Skeletal muscle satellite cell (primary cell): Measurements from ENCODE around the gene ARHGAP25.

Source experiments
- H3K27me3 ChIP-seq: 2 replicates; pipeline ENCODE4 v1.7.0; 2013; ENCODE audit warnings: low read length; ENCODE audit not compliant: control insufficient read depth, insufficient read depth
- H3K36me3 ChIP-seq: 2 replicates; pipeline ENCODE4 v1.7.0; 2013; ENCODE audit warnings: mild to moderate bottlenecking, control low read depth, low read length; ENCODE audit not compliant: insufficient read depth
- H3K4me1 ChIP-seq: 2 replicates; pipeline ENCODE4 v1.7.0; 2013; ENCODE audit warnings: low read length; ENCODE audit not compliant: control insufficient read depth, insufficient read depth
- H3K4me2 ChIP-seq: 2 replicates; pipeline ENCODE4 v1.7.0; 2013; ENCODE audit warnings: mild to moderate bottlenecking, low read length
- H3K4me3 ChIP-seq: 2 replicates; pipeline ENCODE4 v1.7.0; 2013; ENCODE audit warnings: low read length
- H3K9ac ChIP-seq: 2 replicates; pipeline ENCODE4 v1.7.0; 2013; ENCODE audit warnings: mild to moderate bottlenecking, low read depth, low read length, moderate library complexity
- H3K9me3 ChIP-seq: replicated peaks from 2 replicates; pipeline ENCODE4 v1.7.0; 2013; ENCODE audit warnings: mild to moderate bottlenecking, control low read depth, low read length

Gene ARHGAP25

DNA sequence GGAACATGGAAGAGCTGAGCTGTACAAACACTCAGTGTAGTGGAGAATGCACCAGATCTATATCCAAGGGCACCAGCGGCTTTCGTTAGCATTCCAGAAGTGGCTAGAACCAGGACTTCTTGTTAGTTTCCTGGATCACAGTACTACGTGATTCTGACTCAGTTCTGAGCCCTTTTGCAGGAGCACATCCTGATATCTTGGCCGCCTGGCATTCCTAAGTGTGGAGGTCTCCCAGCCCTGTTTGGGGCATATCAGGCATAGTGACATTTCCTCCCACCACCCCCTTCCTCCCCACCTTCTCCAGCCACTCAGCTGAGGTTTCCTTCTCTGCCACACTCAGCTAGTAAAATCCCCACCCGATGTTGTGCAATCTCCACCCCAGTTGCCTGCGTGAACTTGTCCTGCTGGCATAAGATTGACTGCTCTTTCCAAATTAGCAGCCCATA is 73.2 kb downstream of the ARHGAP25 start:
- no peak overlapping the region for H3K9ac ChIP-seq
- peak overlapping the region; percentile 19 for H3K4me2 ChIP-seq
- no peaks in the 10 kb centered on the region for H3K36me3 ChIP-seq
- H3K4me3 ChIP-seq = no peak overlapping the region
- H3K27me3 ChIP-seq = peaks cover 20% of the 10 kb centered on the region
- peaks cover 33% of the 10 kb centered on the region for H3K4me1 ChIP-seq
- no peaks in the 10 kb centered on the region for H3K9me3 ChIP-seq

- peaks cover 33% of the 10 kb centered on the region for H3K4me1 ChIP-seq
- H3K36me3 ChIP-seq = no peaks in the 10 kb centered on the region
- H3K9me3 ChIP-seq = no peaks in the 10 kb centered on the region
- peaks cover 3% of the 10 kb centered on the region for H3K27me3 ChIP-seq
- H3K4me2 ChIP-seq = no peak overlapping the region
- H3K4me3 ChIP-seq = no peak overlapping the region
- no peak overlapping the region for H3K9ac ChIP-seq
These were observed 75.0 kb downstream of the ARHGAP25 start for GRCh38 chr2:68809324-68810240.

GRCh38 chr2:68811364-68811763 is 76.8 kb downstream of the ARHGAP25 start:
- no peaks in the 10 kb centered on the region for H3K36me3 ChIP-seq
- no peaks in the 10 kb centered on the region for H3K9me3 ChIP-seq
- H3K27me3 ChIP-seq = no peaks in the 10 kb centered on the region
- H3K4me1 ChIP-seq = peaks cover 29% of the 10 kb centered on the region
- peak overlapping the region; percentile 8 for H3K4me2 ChIP-seq
- H3K9ac ChIP-seq = no peak overlapping the region
- H3K4me3 ChIP-seq = no peak overlapping the region

GRCh38 chr2:68812251-68812650 is 77.6 kb downstream of the ARHGAP25 start:
- H3K9me3 ChIP-seq = no peaks in the 10 kb centered on the region
- peaks cover 20% of the 10 kb centered on the region for H3K4me1 ChIP-seq
- no peaks in the 10 kb centered on the region for H3K27me3 ChIP-seq
- no peak overlapping the region for H3K4me2 ChIP-seq
- H3K9ac ChIP-seq = no peak overlapping the region
- H3K36me3 ChIP-seq = no peaks in the 10 kb centered on the region
- H3K4me3 ChIP-seq = no peak overlapping the region

- Histone ChIP-seq H3K4me3 (no peak overlapping the region), H3K9me3 (no peaks in the 10 kb centered on the region), H3K9ac (no peak overlapping the region), H3K4me1 (peaks cover 10% of the 10 kb centered on the region), H3K27me3 (no peaks in the 10 kb centered on the region), H3K36me3 (no peaks in the 10 kb centered on the region), H3K4me2 (no peak overlapping the region)
These were observed 79.0 kb downstream of the ARHGAP25 start for GRCh38 chr2:68813596-68813995.

DNA sequence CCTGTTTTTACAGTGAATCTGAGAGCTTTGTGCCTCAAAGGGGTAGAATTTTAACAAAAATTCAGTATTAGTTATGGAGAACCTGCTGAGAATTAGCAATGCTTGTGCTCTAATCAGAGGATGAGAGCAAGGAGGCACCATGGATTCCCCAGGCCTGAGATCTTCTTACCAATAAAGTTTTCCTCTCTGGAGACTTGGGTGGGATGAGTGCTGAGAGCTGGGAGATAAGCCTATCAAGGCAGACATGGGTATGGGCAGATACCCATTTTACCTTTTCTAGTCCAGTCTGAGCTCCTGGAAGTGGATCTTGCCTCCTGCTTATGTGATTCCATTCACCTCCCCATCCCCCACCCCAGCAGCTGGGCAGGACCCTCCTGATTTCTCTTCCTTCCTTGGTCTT is 82.7 kb downstream of the ARHGAP25 start:
- Histone ChIP-seq H3K4me3 (no peak overlapping the region), H3K4me2 (no peak overlapping the region), H3K27me3 (no peaks in the 10 kb centered on the region), H3K4me1 (no peaks in the 10 kb centered on the region), H3K36me3 (no peaks in the 10 kb centered on the region), H3K9me3 (no peaks in the 10 kb centered on the region), H3K9ac (no peak overlapping the region)

- Histone ChIP-seq H3K4me1 (peaks cover 6% of the 10 kb centered on the region), H3K9me3 (no peaks in the 10 kb centered on the region), H3K27me3 (no peaks in the 10 kb centered on the region), H3K9ac (no peak overlapping the region), H3K36me3 (no peaks in the 10 kb centered on the region), H3K4me3 (no peak overlapping the region), H3K4me2 (no peak overlapping the region)
These were observed 84.9 kb downstream of the ARHGAP25 start for GRCh38 chr2:68819556-68819955.

DNA sequence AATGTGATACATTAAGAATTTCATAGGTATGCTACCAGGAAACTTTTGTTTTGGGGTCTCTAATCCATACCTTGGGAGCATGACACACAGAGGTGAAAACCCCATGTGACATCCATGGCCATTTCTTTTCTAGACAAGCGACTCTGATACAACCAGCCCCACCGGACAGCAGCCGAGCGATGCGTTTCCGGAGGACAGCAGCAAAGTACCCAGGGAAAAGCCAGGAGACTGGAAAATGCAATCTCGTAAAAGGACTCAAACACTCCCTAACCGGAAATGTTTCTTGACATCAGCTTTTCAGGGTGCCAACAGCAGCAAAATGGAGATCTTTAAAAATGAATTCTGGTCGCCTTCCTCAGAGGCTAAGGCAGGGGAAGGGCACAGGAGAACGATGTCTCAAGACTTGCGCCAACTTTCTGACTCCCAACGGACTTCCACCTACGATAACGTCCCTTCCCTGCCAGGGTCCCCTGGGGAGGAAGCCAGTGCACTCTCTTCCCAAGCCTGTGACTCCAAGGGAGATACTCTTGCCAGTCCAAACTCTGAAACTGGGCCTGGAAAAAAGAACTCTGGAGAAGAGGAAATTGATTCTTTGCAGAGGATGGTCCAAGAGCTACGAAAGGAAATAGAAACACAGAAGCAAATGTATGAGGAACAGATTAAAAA is 87.7 kb downstream of the ARHGAP25 start:
- no peaks in the 10 kb centered on the region for H3K36me3 ChIP-seq
- no peaks in the 10 kb centered on the region for H3K27me3 ChIP-seq
- H3K4me3 ChIP-seq = no peak overlapping the region
- no peaks in the 10 kb centered on the region for H3K9me3 ChIP-seq
- H3K4me1 ChIP-seq = peaks cover 13% of the 10 kb centered on the region
- H3K4me2 ChIP-seq = no peak overlapping the region
- no peak overlapping the region for H3K9ac ChIP-seq

GRCh38 chr2:68824831-68825230 is 90.2 kb downstream of the ARHGAP25 start:
- Histone ChIP-seq H3K9me3 (no peaks in the 10 kb centered on the region), H3K27me3 (no peaks in the 10 kb centered on the region), H3K4me3 (no peak overlapping the region), H3K9ac (no peak overlapping the region), H3K36me3 (no peaks in the 10 kb centered on the region), H3K4me1 (peaks cover 31% of the 10 kb centered on the region), H3K4me2 (no peak overlapping the region)

GRCh38 chr2:68825866-68826265 is 91.3 kb downstream of the ARHGAP25 start:
- peaks cover 31% of the 10 kb centered on the region for H3K4me1 ChIP-seq
- no peak overlapping the region for H3K9ac ChIP-seq
- no peaks in the 10 kb centered on the region for H3K27me3 ChIP-seq
- H3K36me3 ChIP-seq = no peaks in the 10 kb centered on the region
- H3K9me3 ChIP-seq = no peaks in the 10 kb centered on the region
- no peak overlapping the region for H3K4me3 ChIP-seq
- H3K4me2 ChIP-seq = no peak overlapping the region

- no peaks in the 10 kb centered on the region for H3K9me3 ChIP-seq
- peaks cover 41% of the 10 kb centered on the region for H3K4me1 ChIP-seq
- H3K4me3 ChIP-seq = no peak overlapping the region
- no peak overlapping the region for H3K4me2 ChIP-seq
- no peak overlapping the region for H3K9ac ChIP-seq
- no peaks in the 10 kb centered on the region for H3K27me3 ChIP-seq
- H3K36me3 ChIP-seq = no peaks in the 10 kb centered on the region
These were observed 93.1 kb downstream of the ARHGAP25 start for GRCh38 chr2:68827666-68828065.
